Gastroesophageal sphincter (tissue), 4 donors: ENCODE data around the gene RBM25. TPM values are rescaled to one million over a fixed set of nuclear protein-coding genes. Genes with fewer than 3 reads are reported as not detected.

Experiments
- ATAC-seq: fragments of 150-250 bp; one replicate; pipeline ENCODE4 v1.9.1; 2016; ENCODE audit warnings: mild to moderate bottlenecking, moderate library complexity
- H3K27ac ChIP-seq, 4 donors: fragments of 200-600 bp; sonication (generic) in 3 of 4; 1 replicate in 3 of 4; 2 replicates in 1 of 4; pipeline ENCODE4 v1.5.1; 2016 to 2019
- H3K27me3 ChIP-seq: fragments of 200-600 bp; sonication (generic); one replicate; pipeline ENCODE4 v1.5.1; 2019
- H3K36me3 ChIP-seq, 2 donors: fragments of 200-600 bp; sonication (generic); one replicate each; pipeline ENCODE4 v1.5.1; 2019; ENCODE audit warnings: control low read depth in 1 of 2
- H3K4me1 ChIP-seq, 3 donors: fragments of 200-600 bp; sonication (generic); 1 replicate in 2 of 3; 2 replicates in 1 of 3; pipeline ENCODE4 v1.5.1; 2016 to 2019; ENCODE audit warnings: control low read depth in 2 of 3
- H3K4me3 ChIP-seq, 2 donors: fragments of 200-600 bp; sonication (generic); one replicate each; pipeline ENCODE4 v1.5.1; 2019; ENCODE audit warnings: mild to moderate bottlenecking in 1 of 2, moderate library complexity in 1 of 2
- H3K9me3 ChIP-seq, 3 donors: fragments of 200-600 bp; sonication (generic); one replicate each; pipeline ENCODE4 v1.5.1; 2017 to 2019; ENCODE audit warnings: control low read depth in 2 of 3
- EP300 ChIP-seq: sonication (generic); formaldehyde crosslinking; IDR thresholded peaks from one replicate; pipeline ENCODE4 v1.6.1; 2017; ENCODE audit warnings: antibody characterized with exemption, mild to moderate bottlenecking
- POLR2A ChIP-seq, 2 donors: fragments of 450-650 bp; IDR thresholded peaks; one replicate each; pipeline ENCODE4 v1.6.1; 2017; ENCODE audit warnings: antibody characterized with exemption in 2 of 2, mild to moderate bottlenecking in 2 of 2, moderate library complexity in 1 of 2
- POLR2AphosphoS5 ChIP-seq: sonication (generic); formaldehyde crosslinking; IDR thresholded peaks from one replicate; pipeline ENCODE4 v1.6.1; 2017; ENCODE audit warnings: antibody characterized with exemption
- WGBS, 2 donors: methylation state at CpG; one replicate each; pipeline ENCODE4 v1.1.5; 2018; ENCODE audit warnings: low coverage in 1 of 2; 5-methylcytosine and 5-hydroxymethylcytosine counted together
- total RNA-seq, 4 donors: library from RNA; depleted of rRNA; stranded (reverse); fragments of >200 nt; gene quantifications; one replicate each; pipeline ENCODE4 v1.1.0, GENCODE V29; 2016
- TF ChIP-seq, protein P1 (sequence below), 4 experiments: fragments of 200-600 bp in 2 of 4; fragments of 450-650 bp in 2 of 4; sonication (generic) in 1 of 4; IDR thresholded peaks; one replicate each; pipeline ENCODE4 v1.5.1; 2017 to 2019; ENCODE audit warnings: antibody characterized with exemption in 4 of 4, mild to moderate bottlenecking in 2 of 4, moderate library complexity in 2 of 4

The RBM25 gene
- total RNA-seq, 4 donors from 2014 or later = 18.2 to 83.9 (median 41.9) TPM

GRCh38 chr14:73124180-73124894 is 66.0 kb downstream of the RBM25 start:
- Histone ChIP-seq H3K4me3 (no peak overlapping the region), H3K27me3 (no peaks in the 10 kb centered on the region), H3K36me3 (peaks cover 0 to 64% of the 10 kb centered on the region in 2 donors), H3K4me1 (no peaks in the 10 kb centered on the region), H3K27ac (no peak overlapping the region), H3K9me3 (no peaks in the 10 kb centered on the region)
- ATAC-seq = no peak
- TF ChIP-seq EP300 (no peak), POLR2A (IDR thresholded peaks at IDR 0.05) (no peak), POLR2AphosphoS5 (no peak)
- TF ChIP-seq, protein P1, sequence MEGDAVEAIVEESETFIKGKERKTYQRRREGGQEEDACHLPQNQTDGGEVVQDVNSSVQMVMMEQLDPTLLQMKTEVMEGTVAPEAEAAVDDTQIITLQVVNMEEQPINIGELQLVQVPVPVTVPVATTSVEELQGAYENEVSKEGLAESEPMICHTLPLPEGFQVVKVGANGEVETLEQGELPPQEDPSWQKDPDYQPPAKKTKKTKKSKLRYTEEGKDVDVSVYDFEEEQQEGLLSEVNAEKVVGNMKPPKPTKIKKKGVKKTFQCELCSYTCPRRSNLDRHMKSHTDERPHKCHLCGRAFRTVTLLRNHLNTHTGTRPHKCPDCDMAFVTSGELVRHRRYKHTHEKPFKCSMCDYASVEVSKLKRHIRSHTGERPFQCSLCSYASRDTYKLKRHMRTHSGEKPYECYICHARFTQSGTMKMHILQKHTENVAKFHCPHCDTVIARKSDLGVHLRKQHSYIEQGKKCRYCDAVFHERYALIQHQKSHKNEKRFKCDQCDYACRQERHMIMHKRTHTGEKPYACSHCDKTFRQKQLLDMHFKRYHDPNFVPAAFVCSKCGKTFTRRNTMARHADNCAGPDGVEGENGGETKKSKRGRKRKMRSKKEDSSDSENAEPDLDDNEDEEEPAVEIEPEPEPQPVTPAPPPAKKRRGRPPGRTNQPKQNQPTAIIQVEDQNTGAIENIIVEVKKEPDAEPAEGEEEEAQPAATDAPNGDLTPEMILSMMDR (IDR thresholded peaks at IDR 0.05) = no peak
- WGBS, 2 donors = 42 to 62% methylated on average over 2 of the region's 6 CpGs

DNA sequence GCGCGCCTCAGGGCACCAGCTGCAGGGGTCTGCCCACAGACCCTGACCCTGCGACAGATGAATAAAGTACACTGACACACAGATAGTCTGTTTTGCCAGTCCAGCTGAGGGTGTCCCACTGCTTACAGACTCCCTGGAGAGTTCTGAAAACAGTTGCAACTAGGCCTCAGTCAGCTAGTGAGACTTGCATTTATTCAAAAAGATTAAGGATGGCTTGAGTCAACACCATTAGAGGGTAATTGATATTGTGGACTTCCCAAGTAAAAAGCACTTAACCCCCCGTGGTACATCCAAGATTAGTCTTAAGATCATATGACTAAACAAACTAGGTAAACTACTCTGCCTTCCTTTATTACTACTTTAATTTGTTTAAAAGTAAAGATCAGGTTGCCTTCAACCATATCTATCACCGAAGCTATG is 66.8 kb downstream of the RBM25 start:
- 51 to 62% methylated on average over 2 to 5 of the region's 5 CpGs for WGBS, 2 donors
- peaks cover 0 to 55% of the 10 kb centered on the region in 2 donors for H3K36me3 ChIP-seq

GRCh38 chr14:73125746-73126145 is 67.4 kb downstream of the RBM25 start:
- Histone ChIP-seq H3K27me3 (no peaks in the 10 kb centered on the region), H3K9me3 (no peaks in the 10 kb centered on the region), H3K27ac (no peak overlapping the region), H3K4me1 (no peaks in the 10 kb centered on the region), H3K4me3 (no peak overlapping the region), H3K36me3 (peaks cover 0 to 50% of the 10 kb centered on the region in 2 donors)
- ATAC-seq = no peak
- no peak for TF ChIP-seq POLR2AphosphoS5
- no peak for TF ChIP-seq POLR2A (IDR thresholded peaks at IDR 0.05)
- TF ChIP-seq, protein P1 (IDR thresholded peaks at IDR 0.05) = no peak
- TF ChIP-seq EP300 = no peak
- 77 to 79% methylated on average over 3 of the region's 3 CpGs for WGBS, 2 donors

More for the DNA sequence above, 66.8 kb downstream of the RBM25 start:
- no peaks in the 10 kb centered on the region for H3K27me3 ChIP-seq
- H3K4me3 ChIP-seq = no peak overlapping the region
- no peaks in the 10 kb centered on the region for H3K4me1 ChIP-seq
- H3K9me3 ChIP-seq = no peaks in the 10 kb centered on the region
- TF ChIP-seq POLR2AphosphoS5 (no peak), POLR2A (IDR thresholded peaks at IDR 0.05) (no peak), EP300 (no peak)
- TF ChIP-seq, protein P1 (IDR thresholded peaks at IDR 0.05) = no peak
- no peak for ATAC-seq
- no peak overlapping the region for H3K27ac ChIP-seq

- Histone ChIP-seq H3K9me3 (no peaks in the 10 kb centered on the region), H3K4me1 (peaks cover 0 to 22% (median 7%) of the 10 kb centered on the region in 3 donors), H3K27me3 (no peaks in the 10 kb centered on the region), H3K4me3 (no peak overlapping the region), H3K27ac (no peak overlapping the region), H3K36me3 (no peaks in the 10 kb centered on the region)
- no peak for TF ChIP-seq EP300
- TF ChIP-seq, protein P1 (IDR thresholded peaks at IDR 0.05) = no peak
- WGBS, 2 donors = 85 to 93% methylated on average over 2 to 3 of the region's 3 CpGs
- no peak for ATAC-seq
Observed at GRCh38 chr14:73133795-73134194, 75.5 kb downstream of the RBM25 start.

DNA sequence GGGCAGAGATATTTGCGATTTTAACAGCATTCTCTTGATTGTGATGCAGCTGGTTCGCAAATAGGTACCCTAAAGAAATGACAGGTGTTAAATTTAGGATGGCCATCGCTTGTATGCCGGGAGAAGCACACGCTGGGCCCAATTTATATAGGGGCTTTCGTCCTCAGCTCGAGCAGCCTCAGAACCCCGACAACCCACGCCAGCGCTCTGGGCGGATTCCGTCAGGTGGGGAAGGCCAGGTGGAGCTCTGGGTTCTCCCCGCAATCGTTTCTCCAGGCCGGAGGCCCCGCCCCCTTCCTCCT is 77.7 kb downstream of the RBM25 start:
- Histone ChIP-seq H3K4me1 (peaks cover 0 to 32% (median 7%) of the 10 kb centered on the region in 3 donors), H3K9me3 (no peaks in the 10 kb centered on the region), H3K4me3 (peak overlapping the region; percentile 83 to 84), H3K36me3 (no peaks in the 10 kb centered on the region), H3K27ac (peak overlapping the region in 3 of 4 donors; percentile 95 to 98 (median 97)), H3K27me3 (no peaks in the 10 kb centered on the region)
- TF ChIP-seq POLR2A (IDR thresholded peaks at IDR 0.05) (no peak), EP300 (no peak), POLR2AphosphoS5 (no peak)
- TF ChIP-seq, protein P1 (IDR thresholded peaks at IDR 0.05) = no peak
- no peak for ATAC-seq
- 1 to 5% methylated on average over 3 to 10 of the region's 16 CpGs for WGBS, 2 donors
